ENCODE measurements around the gene ALDH7A1.

DNA sequence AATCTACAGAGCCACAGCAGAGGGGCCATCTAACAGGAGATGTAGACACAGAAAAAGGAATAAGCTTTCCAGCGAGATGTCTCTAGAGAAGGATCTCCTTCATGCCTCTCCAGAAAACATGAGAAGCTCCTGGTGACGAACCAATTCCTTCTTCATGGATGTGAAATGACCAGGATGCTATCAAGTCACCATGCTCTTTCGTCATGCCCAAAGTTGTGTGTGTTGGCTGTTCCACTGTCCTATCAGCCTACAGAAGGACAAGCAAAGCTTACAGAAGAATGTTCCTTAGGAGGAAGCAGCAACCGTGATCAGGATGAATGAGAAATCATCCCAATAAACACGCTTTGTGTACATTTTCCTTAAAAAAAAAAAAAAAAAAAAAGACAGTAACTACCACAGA is 54.4 kb downstream of the ALDH7A1 start:
- TF ChIP-seq POLR2A (IDR thresholded peaks at IDR 0.05; ENCODE audit: low read length) (no peak), GATA1 (IDR thresholded peaks at IDR 0.05; ENCODE audit: low read depth, low read length) (no peak)

Measured in erythroblast (primary cell).